Measurements from ENCODE around the gene FURIN.

FURIN gene

DNA sequence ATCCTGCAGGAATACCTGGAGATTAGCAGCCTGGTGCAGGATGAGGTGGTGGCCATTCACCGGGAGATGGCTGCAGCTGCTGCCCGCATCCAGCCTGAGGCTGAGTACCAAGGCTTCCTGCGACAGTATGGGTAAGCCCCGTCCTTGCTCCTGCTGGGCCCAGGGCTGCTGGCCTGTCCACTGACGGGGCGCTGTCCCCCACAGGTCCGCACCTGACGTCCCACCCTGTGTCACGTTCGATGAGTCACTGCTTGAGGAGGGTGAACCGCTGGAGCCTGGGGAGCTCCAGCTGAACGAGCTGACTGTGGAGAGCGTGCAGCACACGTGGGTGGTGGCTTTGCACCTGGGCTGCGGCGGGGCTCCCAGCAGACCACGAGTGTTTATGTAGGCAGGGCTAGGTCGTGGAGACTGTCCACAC lies 20.9 kb downstream of the FURIN start:
- TF ChIP-seq, protein P1, sequence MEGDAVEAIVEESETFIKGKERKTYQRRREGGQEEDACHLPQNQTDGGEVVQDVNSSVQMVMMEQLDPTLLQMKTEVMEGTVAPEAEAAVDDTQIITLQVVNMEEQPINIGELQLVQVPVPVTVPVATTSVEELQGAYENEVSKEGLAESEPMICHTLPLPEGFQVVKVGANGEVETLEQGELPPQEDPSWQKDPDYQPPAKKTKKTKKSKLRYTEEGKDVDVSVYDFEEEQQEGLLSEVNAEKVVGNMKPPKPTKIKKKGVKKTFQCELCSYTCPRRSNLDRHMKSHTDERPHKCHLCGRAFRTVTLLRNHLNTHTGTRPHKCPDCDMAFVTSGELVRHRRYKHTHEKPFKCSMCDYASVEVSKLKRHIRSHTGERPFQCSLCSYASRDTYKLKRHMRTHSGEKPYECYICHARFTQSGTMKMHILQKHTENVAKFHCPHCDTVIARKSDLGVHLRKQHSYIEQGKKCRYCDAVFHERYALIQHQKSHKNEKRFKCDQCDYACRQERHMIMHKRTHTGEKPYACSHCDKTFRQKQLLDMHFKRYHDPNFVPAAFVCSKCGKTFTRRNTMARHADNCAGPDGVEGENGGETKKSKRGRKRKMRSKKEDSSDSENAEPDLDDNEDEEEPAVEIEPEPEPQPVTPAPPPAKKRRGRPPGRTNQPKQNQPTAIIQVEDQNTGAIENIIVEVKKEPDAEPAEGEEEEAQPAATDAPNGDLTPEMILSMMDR (IDR thresholded peaks at IDR 0.05; ENCODE audit: low read depth, low read length, poor library complexity, severe bottlenecking): no peak
- no peak for TF ChIP-seq EZH2phosphoT487 (IDR thresholded peaks at IDR 0.05; ENCODE audit: borderline replicate concordance, low read length)
- Histone ChIP-seq H3K36me3 (ENCODE audit: control insufficient read depth, low read length) (peaks cover 44% of the 10 kb centered on the region), H3K9me3 (ENCODE audit: control insufficient read depth, insufficient read depth, low read length) (no peaks in the 10 kb centered on the region), H3K9me2 (replicated peaks; ENCODE audit: control insufficient read depth, low read length) (no peaks in the 10 kb centered on the region), H3K4me2 (ENCODE audit: low read length) (no peak overlapping the region), H3K4me1 (ENCODE audit: control insufficient read depth, low read length) (peaks cover 28% of the 10 kb centered on the region), H4K20me1 (ENCODE audit: control insufficient read depth, insufficient read depth, low read depth, low read length) (no peaks in the 10 kb centered on the region), H3K79me2 (ENCODE audit: control insufficient read depth, low read length) (no peaks in the 10 kb centered on the region), H3K4me3 (ENCODE audit: low read length) (no peak overlapping the region), H3K27ac (ENCODE audit: low read depth, low read length) (no peak overlapping the region), H3K27me3 (ENCODE audit: control insufficient read depth, low read length) (no peaks in the 10 kb centered on the region), H3F3A (ENCODE audit: control insufficient read depth, insufficient read depth) (peaks cover 4% of the 10 kb centered on the region; the same call in 1 of the 2 replicates)

DNA sequence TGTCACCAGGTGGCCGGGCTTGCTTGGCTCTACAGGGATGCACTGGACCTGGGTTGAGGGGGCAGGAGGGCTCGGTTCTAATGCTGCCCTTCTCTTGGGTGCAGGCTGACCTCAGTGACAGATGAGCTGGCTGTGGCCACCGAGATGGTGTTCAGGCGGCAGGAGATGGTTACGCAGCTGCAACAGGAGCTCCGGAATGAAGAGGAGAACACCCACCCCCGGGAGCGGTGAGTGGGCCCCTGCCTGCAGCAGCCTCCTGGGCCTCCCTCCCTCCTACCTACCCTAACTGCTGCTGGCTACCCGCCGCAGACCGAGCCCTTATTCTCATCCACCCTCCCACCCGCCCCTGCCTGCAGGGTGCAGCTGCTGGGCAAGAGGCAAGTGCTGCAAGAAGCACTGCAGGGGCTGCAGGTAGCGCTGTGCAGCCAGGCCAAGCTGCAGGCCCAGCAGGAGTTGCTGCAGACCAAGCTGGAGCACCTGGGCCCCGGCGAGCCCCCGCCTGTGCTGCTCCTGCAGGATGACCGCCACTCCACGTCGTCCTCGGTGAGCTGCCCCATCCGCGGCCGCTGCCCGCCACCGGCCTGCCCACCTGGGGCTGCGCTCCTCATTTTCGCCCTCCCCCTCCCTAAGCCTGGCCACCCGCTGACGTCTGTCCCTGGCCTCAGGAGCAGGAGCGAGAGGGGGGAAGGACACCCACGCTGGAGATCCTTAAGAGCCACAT lies 21.5 kb downstream of the FURIN start:
- Histone ChIP-seq H3F3A (ENCODE audit: control insufficient read depth, insufficient read depth) (peaks cover 3% of the 10 kb centered on the region; the same call in 1 of the 2 replicates), H3K4me3 (ENCODE audit: low read length) (no peak overlapping the region), H3K4me2 (ENCODE audit: low read length) (no peak overlapping the region), H3K9me3 (ENCODE audit: control insufficient read depth, insufficient read depth, low read length) (no peaks in the 10 kb centered on the region), H3K79me2 (ENCODE audit: control insufficient read depth, low read length) (no peaks in the 10 kb centered on the region), H3K4me1 (ENCODE audit: control insufficient read depth, low read length) (peaks cover 26% of the 10 kb centered on the region), H3K9me2 (replicated peaks; ENCODE audit: control insufficient read depth, low read length) (no peaks in the 10 kb centered on the region), H3K27ac (ENCODE audit: low read depth, low read length) (no peak overlapping the region), H3K27me3 (ENCODE audit: control insufficient read depth, low read length) (no peaks in the 10 kb centered on the region), H3K36me3 (ENCODE audit: control insufficient read depth, low read length) (peaks cover 44% of the 10 kb centered on the region), H4K20me1 (ENCODE audit: control insufficient read depth, insufficient read depth, low read depth, low read length) (no peaks in the 10 kb centered on the region)
- TF ChIP-seq, protein P1 (IDR thresholded peaks at IDR 0.05; ENCODE audit: low read depth, low read length, poor library complexity, severe bottlenecking): no peak
- no peak for TF ChIP-seq EZH2phosphoT487 (IDR thresholded peaks at IDR 0.05; ENCODE audit: borderline replicate concordance, low read length)

DNA sequence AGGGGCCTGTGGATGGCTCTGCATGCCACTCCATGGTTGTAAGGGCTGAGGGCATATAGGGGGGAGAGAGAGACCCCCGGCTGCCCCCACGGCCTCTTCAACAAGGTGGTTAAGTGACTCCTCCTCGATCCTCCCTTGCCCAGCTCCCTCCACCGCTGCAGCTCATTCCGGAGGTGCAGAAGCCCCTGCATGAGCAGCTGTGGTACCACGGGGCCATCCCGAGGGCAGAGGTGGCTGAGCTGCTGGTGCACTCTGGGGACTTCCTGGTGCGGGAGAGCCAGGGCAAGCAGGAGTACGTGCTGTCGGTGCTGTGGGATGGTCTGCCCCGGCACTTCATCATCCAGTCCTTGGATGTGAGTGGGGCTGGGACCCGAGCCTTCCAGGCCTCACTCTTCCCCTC lies 22.5 kb downstream of the FURIN start:
- Histone ChIP-seq H3K9me2 (replicated peaks; ENCODE audit: control insufficient read depth, low read length) (no peaks in the 10 kb centered on the region), H3K4me2 (ENCODE audit: low read length) (no peak overlapping the region), H3K4me3 (ENCODE audit: low read length) (no peak overlapping the region), H3K9me3 (ENCODE audit: control insufficient read depth, insufficient read depth, low read length) (no peaks in the 10 kb centered on the region), H3K27ac (ENCODE audit: low read depth, low read length) (no peak overlapping the region), H4K20me1 (ENCODE audit: control insufficient read depth, insufficient read depth, low read depth, low read length) (no peaks in the 10 kb centered on the region), H3K36me3 (ENCODE audit: control insufficient read depth, low read length) (peaks cover 54% of the 10 kb centered on the region), H3K79me2 (ENCODE audit: control insufficient read depth, low read length) (no peaks in the 10 kb centered on the region), H3F3A (ENCODE audit: control insufficient read depth, insufficient read depth) (peaks cover under 1% of the 10 kb centered on the region), H3K27me3 (ENCODE audit: control insufficient read depth, low read length) (no peaks in the 10 kb centered on the region), H3K4me1 (ENCODE audit: control insufficient read depth, low read length) (peaks cover 26% of the 10 kb centered on the region)
- TF ChIP-seq, protein P1 (IDR thresholded peaks at IDR 0.05; ENCODE audit: low read depth, low read length, poor library complexity, severe bottlenecking): no peak
- no peak for TF ChIP-seq EZH2phosphoT487 (IDR thresholded peaks at IDR 0.05; ENCODE audit: borderline replicate concordance, low read length)

All from DOHH2 (cell line).